Measurements from ENCODE around the gene CORO1A.

DNA sequence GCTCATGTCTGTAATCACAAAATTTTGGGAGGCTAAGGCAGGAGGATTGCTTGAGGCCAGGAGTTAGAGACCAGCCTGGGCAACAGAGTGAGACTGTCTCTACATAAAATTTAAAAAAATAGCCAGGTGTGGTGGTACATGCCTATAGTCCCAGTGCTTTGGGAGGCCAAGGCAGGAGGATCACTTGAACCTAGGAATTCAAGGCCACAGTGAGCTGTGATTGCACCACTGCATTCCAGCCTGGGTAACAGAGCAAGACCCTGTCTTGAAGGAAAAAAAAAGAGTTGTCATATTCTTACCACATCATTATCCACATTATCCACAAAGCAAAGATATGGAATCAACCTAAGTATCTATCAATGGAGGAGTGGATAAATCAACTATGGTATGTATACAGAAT lies 39.4 kb upstream of the CORO1A start:
- TF ChIP-seq, protein P1, sequence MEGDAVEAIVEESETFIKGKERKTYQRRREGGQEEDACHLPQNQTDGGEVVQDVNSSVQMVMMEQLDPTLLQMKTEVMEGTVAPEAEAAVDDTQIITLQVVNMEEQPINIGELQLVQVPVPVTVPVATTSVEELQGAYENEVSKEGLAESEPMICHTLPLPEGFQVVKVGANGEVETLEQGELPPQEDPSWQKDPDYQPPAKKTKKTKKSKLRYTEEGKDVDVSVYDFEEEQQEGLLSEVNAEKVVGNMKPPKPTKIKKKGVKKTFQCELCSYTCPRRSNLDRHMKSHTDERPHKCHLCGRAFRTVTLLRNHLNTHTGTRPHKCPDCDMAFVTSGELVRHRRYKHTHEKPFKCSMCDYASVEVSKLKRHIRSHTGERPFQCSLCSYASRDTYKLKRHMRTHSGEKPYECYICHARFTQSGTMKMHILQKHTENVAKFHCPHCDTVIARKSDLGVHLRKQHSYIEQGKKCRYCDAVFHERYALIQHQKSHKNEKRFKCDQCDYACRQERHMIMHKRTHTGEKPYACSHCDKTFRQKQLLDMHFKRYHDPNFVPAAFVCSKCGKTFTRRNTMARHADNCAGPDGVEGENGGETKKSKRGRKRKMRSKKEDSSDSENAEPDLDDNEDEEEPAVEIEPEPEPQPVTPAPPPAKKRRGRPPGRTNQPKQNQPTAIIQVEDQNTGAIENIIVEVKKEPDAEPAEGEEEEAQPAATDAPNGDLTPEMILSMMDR (conservative IDR thresholded peaks at IDR 0.05; ENCODE audit: low read length) = no peak
- no peak for TF ChIP-seq EZH2phosphoT487 (IDR thresholded peaks at IDR 0.05; ENCODE audit: borderline replicate concordance, low read depth, low read length)

Data from OCI-LY7 (cell line).